ENCODE measurements around the gene GH2. TPM values are rescaled to one million over a fixed set of nuclear protein-coding genes. Genes with fewer than 3 reads are reported as not detected.
"Not testable (repeated sequence)": the region's sequence is repeated elsewhere in the genome, so short reads cannot be mapped to it uniquely, and the experiment has no call there.

Gene GH2
- polyA plus RNA-seq (2013, experiment 1 of 2; ENCODE audit: insufficient read length): not detected
- not detected for polyA plus RNA-seq (2013, experiment 2 of 2; ENCODE audit: insufficient read length)

DNA sequence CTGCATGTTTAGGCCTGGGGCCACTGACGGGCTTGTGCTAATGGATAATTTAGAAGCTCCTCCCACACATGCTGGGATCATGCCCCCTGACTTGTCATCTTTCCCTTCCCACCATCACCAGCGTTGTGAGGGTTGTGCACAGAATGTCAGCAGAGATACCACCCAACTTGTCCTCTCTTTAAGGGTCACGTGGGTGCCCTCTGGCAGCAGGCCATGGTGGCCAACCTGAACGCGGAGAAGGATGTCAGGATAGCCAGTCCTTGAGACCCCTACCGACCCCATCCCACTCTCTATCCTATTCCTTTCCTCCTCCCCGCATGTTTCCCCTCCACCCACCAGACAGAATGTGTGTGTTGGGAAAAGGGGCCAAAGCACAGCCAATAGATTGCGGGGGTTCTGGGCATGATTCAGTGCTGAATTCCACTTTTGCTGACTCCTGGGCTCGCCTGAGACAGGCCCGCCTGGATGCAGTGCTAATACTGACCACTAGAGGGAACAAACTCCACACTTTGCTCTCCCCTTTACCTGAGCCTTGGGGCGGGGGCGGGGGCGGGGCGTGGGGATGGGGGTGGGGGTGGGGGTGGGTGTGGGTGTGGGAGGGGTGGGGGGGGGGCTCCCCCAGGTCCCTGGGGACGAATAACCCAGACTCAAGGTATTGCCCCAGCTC is at the start of gene GH2:
Gene GH2, minus strand, starts transcription at position 10 of the 667 bp plus-strand sequence. CDS start 143 bp downstream, outside the sequence.
- DNase-seq: peak; percentile 40

GRCh38 chr17:63930951-63931575 is 49.3 kb upstream of the GH2 start:
- no peak for DNase-seq

- DNase-seq: no peak
Observed at GRCh38 chr17:63929860-63930766, 48.4 kb upstream of the GH2 start.

DNA sequence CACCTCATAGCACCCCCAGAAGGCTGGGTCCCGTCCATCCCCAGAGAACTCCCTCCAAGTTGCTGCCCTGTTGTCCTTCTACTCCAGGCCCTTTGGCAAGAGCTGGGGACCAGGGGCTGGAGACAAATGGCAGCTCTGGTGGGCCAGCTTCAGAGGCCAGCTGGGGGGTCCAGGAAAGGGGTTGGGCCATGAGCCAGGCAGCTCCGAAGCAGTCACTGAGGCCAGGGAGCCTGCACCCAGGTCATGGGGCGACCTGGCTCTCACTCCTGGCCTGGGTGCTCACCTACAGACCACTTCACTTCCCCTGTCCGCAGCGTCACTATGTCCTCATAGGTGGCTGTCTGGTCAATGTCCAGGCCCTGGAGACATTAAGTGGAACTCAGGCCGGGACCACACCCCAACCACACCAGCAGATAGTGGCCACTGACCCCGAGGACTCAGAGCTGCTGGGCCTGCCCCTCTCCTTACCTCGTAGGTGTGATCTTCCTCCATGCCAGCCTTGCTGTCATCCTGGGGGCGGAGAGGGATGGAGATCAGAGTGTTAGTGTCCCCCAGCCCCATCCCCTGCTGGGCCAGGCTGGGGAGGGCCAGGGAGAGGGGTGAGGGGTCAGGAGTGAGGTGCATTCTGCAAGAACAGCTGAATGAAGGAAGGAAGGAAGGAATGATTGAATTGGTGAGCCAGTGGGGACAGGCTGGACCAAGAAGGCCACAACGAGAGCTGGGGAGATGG is 47.4 kb upstream of the GH2 start:
- no peak for DNase-seq

- no peak for DNase-seq
Observed at GRCh38 chr17:63928172-63928666, 46.5 kb upstream of the GH2 start.

GRCh38 chr17:63927464-63928171 is 45.9 kb upstream of the GH2 start:
- no peak for DNase-seq

GRCh38 chr17:63926164-63926563 is 44.4 kb upstream of the GH2 start:
- no peak for DNase-seq

DNA sequence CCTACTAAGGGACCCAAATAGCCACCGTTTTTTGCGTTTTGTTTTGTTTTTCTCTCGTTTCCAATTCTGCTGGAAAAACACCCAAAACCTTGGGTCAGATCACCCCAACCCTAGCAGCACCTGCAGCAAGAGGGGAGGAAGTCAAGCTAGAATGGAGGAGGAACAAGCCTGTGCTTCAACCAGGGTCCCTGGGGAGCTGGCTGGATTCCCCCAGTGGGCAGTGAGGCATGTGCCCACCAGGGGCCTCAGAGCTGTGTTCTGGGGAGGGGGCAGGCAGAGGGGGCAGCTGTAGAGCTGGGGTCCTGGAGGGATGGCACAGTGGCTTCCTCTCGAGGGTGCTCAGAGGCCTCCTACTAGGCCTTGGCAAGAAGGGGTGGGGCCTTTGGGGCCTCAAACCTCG is 43.9 kb upstream of the GH2 start:
- DNase-seq: no peak

- DNase-seq: not testable (repeated sequence)
Observed at GRCh38 chr17:63922402-63922801, 40.7 kb upstream of the GH2 start.

DNA sequence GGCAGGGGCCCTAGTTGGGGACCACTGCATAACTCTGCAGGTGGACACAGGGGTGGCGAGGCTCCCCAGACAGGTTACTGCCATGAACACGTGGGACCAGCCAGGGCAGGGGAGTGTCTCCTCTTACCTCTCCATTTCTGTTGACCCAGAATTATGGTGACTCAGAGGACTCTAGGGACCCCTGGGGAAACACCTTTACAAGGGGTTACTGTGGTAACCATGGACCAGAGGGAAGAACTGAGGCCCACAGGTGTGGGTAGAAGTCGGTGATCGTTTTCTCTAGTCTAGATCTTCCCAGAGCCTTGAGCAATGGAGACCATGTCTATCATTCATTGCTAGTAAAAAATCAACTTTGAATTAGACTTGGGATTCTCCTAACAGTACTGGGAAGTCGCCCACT is 39.0 kb upstream of the GH2 start:
- not testable (repeated sequence) for DNase-seq

DNA sequence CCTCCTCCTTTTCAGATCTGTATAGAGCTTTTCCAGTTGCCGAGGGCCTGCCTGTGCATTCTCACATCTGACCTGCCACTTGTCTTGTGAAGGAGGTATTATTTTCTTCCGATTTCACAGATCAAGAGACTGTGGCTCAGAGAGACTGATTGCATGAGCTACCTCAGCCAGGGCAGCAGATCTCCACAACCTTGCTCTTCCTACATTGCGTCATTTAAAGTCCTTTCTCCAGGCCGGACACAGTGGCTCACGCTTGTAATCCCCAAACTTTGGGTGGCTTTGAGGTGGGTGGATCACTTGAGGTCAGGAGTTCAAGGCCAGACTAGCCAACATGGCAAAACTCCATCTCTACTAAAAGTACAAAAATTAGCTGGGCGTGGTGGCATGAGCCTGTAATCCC is 38.3 kb upstream of the GH2 start:
- not testable (repeated sequence) for DNase-seq

GRCh38 chr17:63919311-63919723 is 37.6 kb upstream of the GH2 start:
- peak; percentile 53 for DNase-seq

DNA sequence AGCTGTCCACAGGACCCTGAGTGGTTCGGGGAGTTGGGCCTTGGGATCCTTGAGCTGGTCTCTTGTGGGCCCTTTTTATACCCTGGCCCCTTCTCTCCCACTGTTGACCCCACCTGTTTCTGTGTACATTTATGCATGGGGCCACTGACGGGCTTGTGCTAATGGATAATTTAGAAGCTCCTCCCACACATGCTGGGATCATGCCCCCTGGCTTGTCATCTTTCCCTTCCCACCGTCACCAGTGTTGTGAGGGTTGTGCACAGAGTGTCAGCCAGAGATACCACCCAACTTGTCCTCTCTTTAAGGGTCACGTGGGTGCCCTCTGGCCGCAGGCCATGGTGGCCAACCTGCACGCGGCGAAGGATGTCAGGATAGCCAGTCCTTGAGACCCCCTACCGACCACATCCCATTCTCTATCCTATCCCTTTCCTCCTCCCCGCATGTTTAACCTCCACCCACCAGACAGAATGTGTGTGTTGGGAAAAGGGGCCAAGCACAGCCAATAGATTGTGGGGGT is 37.1 kb upstream of the GH2 start, which contains the start of gene GH1:
Gene GH1, minus strand, starts transcription at position 51 of the 517 bp plus-strand sequence. CDS start 63 bp downstream, outside the sequence.
- DNase-seq: not testable (repeated sequence)

- no peak for DNase-seq
Observed at GRCh38 chr17:63918305-63918704, 36.6 kb upstream of the GH2 start.

DNA sequence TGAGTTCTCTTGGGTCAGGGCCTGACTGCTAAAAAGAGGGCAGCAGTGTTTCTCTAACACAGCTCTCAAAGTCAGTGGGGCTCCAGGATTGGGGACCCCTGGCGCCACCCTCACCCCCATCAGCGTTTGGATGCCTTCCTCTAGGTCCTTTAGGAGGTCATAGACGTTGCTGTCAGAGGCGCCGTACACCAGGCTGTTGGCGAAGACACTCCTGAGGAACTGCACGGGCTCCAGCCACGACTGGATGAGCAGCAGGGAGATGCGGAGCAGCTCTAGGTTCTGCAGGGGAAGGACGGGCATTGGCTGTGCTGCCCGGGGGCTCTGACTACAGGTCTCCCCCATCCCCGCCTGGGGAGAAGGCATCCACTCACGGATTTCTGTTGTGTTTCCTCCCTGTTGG is 35.9 kb upstream of the GH2 start:
- DNase-seq: no peak

DNA sequence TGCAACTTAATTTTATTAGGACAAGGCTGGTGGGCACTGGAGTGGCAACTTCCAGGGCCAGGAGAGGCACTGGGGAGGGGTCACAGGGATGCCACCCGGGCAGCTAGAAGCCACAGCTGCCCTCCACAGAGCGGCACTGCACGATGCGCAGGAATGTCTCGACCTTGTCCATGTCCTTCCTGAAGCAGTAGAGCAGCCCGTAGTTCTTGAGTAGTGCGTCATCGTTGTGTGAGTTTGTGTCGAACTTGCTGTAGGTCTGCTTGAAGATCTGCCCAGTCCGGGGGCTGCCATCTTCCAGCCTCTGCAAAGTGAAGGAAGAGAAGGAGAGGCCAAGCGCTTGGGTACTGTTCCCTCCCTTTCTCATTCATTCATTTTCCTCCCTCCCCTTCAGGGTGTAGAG is 35.5 kb upstream of the GH2 start:
- DNase-seq: not testable (repeated sequence)

DNA sequence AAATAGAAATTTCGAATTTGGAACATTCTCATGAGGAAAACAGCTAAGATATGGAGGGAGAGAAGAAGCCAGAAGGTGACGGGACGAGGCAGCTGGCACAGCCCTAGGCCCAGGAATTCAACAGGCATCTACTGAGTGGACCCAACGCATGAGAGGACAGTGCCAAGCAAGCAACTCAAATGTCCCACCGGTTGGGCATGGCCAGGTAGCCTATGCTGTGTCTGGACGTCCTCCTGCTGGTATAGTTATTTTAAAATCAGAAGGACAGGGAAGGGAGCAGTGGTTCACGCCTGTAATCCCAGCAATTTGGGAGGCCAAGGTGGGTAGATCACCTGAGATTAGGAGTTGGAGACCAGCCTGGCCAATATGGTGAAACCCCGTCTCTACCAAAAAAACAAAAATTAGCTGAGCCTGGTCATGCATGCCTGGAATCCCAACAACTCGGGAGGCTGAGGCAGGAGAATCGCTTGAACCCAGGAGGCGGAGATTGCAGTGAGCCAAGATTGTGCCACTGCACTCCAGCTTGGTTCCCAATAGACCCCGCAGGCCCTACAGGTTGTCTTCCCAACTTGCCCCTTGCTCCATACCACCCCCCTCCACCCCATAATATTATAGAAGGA is 34.9 kb upstream of the GH2 start:
- DNase-seq: no peak

GRCh38 chr17:63915753-63916152 is 34.0 kb upstream of the GH2 start:
- DNase-seq: not testable (repeated sequence)

- no peak for DNase-seq
Observed at GRCh38 chr17:63914471-63914870, 32.7 kb upstream of the GH2 start.

GRCh38 chr17:63911657-63912100 is 29.9 kb upstream of the GH2 start:
- peak; percentile 19 for DNase-seq

Measured in fibroblast of skin of abdomen (primary cell).